Measurements from ENCODE around the gene GALNT15. TPM values are rescaled to one million over a fixed set of nuclear protein-coding genes. Genes with fewer than 3 reads are reported as not detected.

GALNT15 gene
- total RNA-seq, 1 donor from 2014 or later, result 0.08 TPM

GRCh38 chr3:16183601-16184270, 9.3 kb downstream of the GALNT15 start:
- DNase-seq (ENCODE audit: low spot score), result no peak
- Mint-ChIP-seq H3K27me3 (ENCODE audit: unreplicated experiment) (no peaks in the 10 kb centered on the region), H3K4me3 (ENCODE audit: unreplicated experiment) (no peak overlapping the region), H3K9me3 (ENCODE audit: unreplicated experiment) (no peaks in the 10 kb centered on the region), H3K36me3 (ENCODE audit: low read depth, unreplicated experiment) (no peaks in the 10 kb centered on the region), H3K4me1 (ENCODE audit: unreplicated experiment) (no peaks in the 10 kb centered on the region), H3K27ac (ENCODE audit: unreplicated experiment) (no peak overlapping the region)
- TF ChIP-seq, protein P1, sequence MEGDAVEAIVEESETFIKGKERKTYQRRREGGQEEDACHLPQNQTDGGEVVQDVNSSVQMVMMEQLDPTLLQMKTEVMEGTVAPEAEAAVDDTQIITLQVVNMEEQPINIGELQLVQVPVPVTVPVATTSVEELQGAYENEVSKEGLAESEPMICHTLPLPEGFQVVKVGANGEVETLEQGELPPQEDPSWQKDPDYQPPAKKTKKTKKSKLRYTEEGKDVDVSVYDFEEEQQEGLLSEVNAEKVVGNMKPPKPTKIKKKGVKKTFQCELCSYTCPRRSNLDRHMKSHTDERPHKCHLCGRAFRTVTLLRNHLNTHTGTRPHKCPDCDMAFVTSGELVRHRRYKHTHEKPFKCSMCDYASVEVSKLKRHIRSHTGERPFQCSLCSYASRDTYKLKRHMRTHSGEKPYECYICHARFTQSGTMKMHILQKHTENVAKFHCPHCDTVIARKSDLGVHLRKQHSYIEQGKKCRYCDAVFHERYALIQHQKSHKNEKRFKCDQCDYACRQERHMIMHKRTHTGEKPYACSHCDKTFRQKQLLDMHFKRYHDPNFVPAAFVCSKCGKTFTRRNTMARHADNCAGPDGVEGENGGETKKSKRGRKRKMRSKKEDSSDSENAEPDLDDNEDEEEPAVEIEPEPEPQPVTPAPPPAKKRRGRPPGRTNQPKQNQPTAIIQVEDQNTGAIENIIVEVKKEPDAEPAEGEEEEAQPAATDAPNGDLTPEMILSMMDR (IDR thresholded peaks at IDR 0.05; ENCODE audit: unreplicated experiment), result no peak

DNA sequence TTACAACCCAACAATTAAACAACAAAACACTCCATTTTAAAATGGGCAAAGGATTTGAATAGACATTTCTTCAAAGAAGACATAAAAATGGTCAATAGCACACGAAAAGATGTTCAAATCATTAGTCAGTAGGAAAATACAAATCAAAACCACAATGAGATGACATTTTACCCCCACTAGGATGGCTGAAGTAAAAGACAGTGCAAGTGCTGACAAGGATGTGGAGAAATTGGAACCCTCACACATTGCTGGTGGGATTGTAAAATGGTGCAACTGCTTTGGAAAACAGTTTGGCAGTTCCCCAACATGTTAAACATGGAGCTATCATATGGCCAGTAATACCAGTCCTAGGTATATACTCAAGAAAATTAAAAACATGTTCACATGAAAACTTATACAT, 11.6 kb downstream of the GALNT15 start:
- H3K36me3 Mint-ChIP-seq (ENCODE audit: low read depth, unreplicated experiment), result no peaks in the 10 kb centered on the region
- no peaks in the 10 kb centered on the region for H3K27me3 Mint-ChIP-seq (ENCODE audit: unreplicated experiment)
- H3K27ac Mint-ChIP-seq (ENCODE audit: unreplicated experiment), result no peak overlapping the region
- TF ChIP-seq, protein P1 (IDR thresholded peaks at IDR 0.05; ENCODE audit: unreplicated experiment), result no peak
- no peak overlapping the region for H3K4me3 Mint-ChIP-seq (ENCODE audit: unreplicated experiment)
- H3K9me3 Mint-ChIP-seq (ENCODE audit: unreplicated experiment), result no peaks in the 10 kb centered on the region
- H3K4me1 Mint-ChIP-seq (ENCODE audit: unreplicated experiment), result no peaks in the 10 kb centered on the region
- DNase-seq (ENCODE audit: low spot score), result no peak

GRCh38 chr3:16186565-16186964, 12.1 kb downstream of the GALNT15 start:
- no peaks in the 10 kb centered on the region for H3K36me3 Mint-ChIP-seq (ENCODE audit: low read depth, unreplicated experiment)

GRCh38 chr3:16187213-16187790, 12.8 kb downstream of the GALNT15 start:
- TF ChIP-seq, protein P1 (IDR thresholded peaks at IDR 0.05; ENCODE audit: unreplicated experiment), result no peak
- H3K4me1 Mint-ChIP-seq (ENCODE audit: unreplicated experiment), result no peaks in the 10 kb centered on the region
- H3K36me3 Mint-ChIP-seq (ENCODE audit: low read depth, unreplicated experiment), result no peaks in the 10 kb centered on the region
- no peak overlapping the region for H3K4me3 Mint-ChIP-seq (ENCODE audit: unreplicated experiment)
- H3K9me3 Mint-ChIP-seq (ENCODE audit: unreplicated experiment), result no peaks in the 10 kb centered on the region
- DNase-seq (ENCODE audit: low spot score), result no peak
- H3K27me3 Mint-ChIP-seq (ENCODE audit: unreplicated experiment), result no peaks in the 10 kb centered on the region
- no peak overlapping the region for H3K27ac Mint-ChIP-seq (ENCODE audit: unreplicated experiment)

More at GRCh38 chr3:16186565-16186964, 12.1 kb downstream of the GALNT15 start:
- H3K4me1 Mint-ChIP-seq (ENCODE audit: unreplicated experiment), result no peaks in the 10 kb centered on the region
- TF ChIP-seq, protein P1 (IDR thresholded peaks at IDR 0.05; ENCODE audit: unreplicated experiment), result no peak
- no peak overlapping the region for H3K4me3 Mint-ChIP-seq (ENCODE audit: unreplicated experiment)
- no peaks in the 10 kb centered on the region for H3K27me3 Mint-ChIP-seq (ENCODE audit: unreplicated experiment)
- no peak for DNase-seq (ENCODE audit: low spot score)
- no peak overlapping the region for H3K27ac Mint-ChIP-seq (ENCODE audit: unreplicated experiment)
- no peaks in the 10 kb centered on the region for H3K9me3 Mint-ChIP-seq (ENCODE audit: unreplicated experiment)

DNA sequence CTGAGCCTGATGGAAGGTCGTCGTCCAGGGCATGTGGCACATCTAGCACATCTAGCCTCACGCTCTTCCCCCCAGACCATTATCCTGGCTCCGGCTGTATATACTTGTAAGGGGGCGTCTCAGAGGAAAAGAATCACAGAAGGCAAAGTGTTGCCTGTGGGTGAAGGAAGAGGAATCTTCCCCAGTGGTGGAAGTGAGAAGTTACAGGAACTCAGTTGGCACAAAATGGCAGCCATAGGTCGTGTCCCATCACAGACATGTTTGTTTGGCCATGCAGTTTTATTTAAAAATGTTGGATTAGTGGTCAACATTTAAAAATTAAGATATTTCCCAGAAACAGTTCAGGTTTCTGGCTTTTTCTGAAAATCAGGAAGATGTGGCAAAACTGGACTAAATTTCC, 13.6 kb downstream of the GALNT15 start:
- Mint-ChIP-seq H3K4me3 (ENCODE audit: unreplicated experiment) (no peak overlapping the region), H3K9me3 (ENCODE audit: unreplicated experiment) (no peaks in the 10 kb centered on the region), H3K27me3 (ENCODE audit: unreplicated experiment) (no peaks in the 10 kb centered on the region), H3K4me1 (ENCODE audit: unreplicated experiment) (no peaks in the 10 kb centered on the region), H3K36me3 (ENCODE audit: low read depth, unreplicated experiment) (no peaks in the 10 kb centered on the region), H3K27ac (ENCODE audit: unreplicated experiment) (no peak overlapping the region)
- DNase-seq (ENCODE audit: low spot score), result no peak
- TF ChIP-seq, protein P1 (IDR thresholded peaks at IDR 0.05; ENCODE audit: unreplicated experiment), result no peak

Data from endothelial cell (in vitro differentiated cells).